ENCODE measurements around the gene COL23A1.

Gene COL23A1

DNA sequence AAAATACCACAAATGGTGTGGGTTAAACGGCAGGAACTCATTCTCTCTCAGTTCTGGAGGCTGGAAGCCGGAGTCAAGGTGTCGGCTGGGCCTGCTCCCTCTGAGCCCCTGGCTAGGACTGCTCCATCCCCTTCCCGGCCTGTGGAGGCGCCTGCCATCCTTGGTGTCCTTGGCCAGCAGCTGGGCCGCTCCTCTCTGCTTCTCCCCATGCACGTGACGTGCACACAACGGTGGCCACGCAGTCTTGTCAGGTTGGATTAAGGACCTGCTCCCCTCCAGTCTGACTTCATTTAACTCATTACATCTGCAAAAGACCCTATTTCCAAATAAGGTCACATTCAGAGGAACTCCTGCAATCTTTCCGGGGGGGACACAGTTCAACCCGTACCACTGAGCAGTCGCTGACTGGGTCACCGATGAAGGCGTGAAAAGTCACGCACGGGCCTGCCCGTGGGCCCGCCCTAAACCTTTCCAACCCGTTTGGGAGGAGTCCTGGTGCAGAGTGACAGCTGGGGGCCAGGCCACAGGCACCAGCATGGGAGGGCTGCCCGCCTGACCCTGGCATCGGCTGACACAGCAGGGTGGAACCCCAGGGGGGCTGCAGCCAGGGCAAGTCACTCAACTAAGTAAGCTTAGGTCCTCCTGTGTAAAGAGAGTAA, 135.2 kb downstream of the COL23A1 start:
- no peak for DNase-seq

DNA sequence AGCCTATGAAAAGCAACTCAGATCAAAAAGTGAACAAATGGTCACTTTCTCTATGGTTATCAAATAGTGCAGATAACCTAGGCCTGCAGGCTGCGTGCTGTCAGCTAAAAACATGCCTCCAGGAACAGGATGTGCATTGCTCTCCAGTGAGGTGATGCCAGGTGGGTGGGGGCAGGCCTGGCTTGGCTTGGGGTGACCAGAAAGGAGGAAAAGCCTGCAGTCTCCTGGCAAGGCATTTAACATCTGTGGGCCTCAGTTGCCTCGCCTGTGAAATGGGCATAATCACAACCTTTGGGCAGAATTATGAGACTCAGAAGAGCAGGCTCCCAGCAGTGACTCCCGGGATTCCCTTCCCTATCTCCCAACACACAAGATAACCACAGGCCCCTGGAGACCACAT, 135.9 kb downstream of the COL23A1 start:
- no peak for DNase-seq

GRCh38 chr5:178453224-178453623, 137.0 kb downstream of the COL23A1 start:
- no peak for DNase-seq

GRCh38 chr5:178450121-178451028, 139.8 kb downstream of the COL23A1 start:
- DNase-seq = no peak

- no peak for DNase-seq
These were observed 140.8 kb downstream of the COL23A1 start for GRCh38 chr5:178449163-178450070.

GRCh38 chr5:178445534-178445933, 144.7 kb downstream of the COL23A1 start:
- DNase-seq = no peak

DNA sequence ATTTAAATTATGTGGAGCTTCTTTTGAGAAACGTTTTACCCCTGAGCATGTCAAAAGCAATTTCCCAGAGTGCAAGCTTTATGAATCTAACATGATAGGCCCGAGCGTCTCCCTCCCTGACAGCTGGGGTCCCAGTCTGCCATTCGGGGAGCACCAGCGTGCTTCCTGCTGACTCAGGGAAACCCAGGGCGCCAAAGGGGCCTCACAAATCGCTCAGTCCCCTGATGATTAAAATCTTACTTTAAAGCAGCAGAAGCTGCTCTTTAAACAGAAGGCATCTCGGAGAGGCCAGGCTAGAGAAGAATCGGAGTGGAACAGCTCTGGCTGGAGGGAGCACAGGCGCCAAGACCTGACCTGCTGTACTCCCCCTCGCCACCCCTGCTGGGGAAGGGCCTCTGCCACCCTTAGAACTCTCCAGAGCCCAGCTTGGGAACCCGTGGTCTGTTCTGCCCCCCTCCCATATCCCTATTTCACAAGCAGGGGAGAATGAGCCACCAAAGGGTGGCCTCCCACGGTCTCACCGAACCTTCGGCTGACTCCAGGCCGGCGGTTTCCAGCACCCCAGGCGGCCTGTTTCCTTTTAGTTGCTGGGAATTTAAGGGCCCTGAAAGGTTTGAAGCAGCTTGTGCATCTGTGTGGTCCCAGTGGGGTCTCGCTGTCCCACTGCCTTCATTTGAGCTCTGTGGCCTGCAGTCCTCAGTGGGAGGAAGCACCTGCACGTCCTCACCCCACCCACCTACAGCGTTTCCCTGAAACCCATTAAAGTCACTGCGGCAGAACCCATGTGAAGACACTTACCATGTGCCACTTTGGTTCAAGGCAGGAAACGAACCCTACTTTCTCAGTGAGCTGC, 147.6 kb downstream of the COL23A1 start:
- DNase-seq = no peak

GRCh38 chr5:178441486-178442270, 148.5 kb downstream of the COL23A1 start:
- DNase-seq = no peak

- DNase-seq = no peak
These were observed 150.0 kb downstream of the COL23A1 start for GRCh38 chr5:178440181-178440580.

DNA sequence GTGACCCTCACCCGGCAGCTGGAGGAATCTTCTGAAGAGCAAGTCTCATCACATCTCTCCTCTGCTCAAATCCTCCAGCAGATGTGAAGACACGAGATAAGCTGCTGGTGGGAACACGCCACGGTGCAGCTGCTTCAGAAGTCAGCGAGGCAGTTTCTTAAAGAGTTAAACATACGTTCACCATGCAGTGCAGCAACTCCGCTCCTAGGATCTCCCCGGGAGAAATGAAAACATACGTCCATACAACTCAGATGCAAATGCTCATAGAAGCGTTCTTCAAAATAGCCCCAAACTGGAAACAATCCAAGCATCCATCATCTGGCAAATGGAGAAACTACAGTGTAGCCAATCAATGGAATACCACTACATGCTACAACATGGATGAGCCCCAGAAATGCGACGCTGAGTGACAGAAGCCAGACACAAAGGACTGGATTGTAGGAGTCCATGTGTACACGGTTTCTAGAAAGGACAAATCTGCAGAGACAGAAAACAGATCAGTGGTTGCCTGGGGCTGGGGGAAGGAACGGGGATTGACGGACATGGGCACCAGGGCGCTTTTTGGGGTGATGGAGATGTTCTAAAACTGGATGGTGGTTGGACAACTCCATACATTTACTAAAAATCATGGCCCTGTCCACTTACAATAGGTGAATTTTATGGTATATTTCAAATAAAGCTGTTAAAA, 150.6 kb downstream of the COL23A1 start:
- no peak for DNase-seq

- no peak for DNase-seq
These were observed 151.4 kb downstream of the COL23A1 start for GRCh38 chr5:178438796-178439195.

GRCh38 chr5:178437386-178438075, 152.7 kb downstream of the COL23A1 start:
- DNase-seq = no peak

GRCh38 chr5:178436326-178436940, 153.8 kb downstream of the COL23A1 start:
- no peak for DNase-seq

DNA sequence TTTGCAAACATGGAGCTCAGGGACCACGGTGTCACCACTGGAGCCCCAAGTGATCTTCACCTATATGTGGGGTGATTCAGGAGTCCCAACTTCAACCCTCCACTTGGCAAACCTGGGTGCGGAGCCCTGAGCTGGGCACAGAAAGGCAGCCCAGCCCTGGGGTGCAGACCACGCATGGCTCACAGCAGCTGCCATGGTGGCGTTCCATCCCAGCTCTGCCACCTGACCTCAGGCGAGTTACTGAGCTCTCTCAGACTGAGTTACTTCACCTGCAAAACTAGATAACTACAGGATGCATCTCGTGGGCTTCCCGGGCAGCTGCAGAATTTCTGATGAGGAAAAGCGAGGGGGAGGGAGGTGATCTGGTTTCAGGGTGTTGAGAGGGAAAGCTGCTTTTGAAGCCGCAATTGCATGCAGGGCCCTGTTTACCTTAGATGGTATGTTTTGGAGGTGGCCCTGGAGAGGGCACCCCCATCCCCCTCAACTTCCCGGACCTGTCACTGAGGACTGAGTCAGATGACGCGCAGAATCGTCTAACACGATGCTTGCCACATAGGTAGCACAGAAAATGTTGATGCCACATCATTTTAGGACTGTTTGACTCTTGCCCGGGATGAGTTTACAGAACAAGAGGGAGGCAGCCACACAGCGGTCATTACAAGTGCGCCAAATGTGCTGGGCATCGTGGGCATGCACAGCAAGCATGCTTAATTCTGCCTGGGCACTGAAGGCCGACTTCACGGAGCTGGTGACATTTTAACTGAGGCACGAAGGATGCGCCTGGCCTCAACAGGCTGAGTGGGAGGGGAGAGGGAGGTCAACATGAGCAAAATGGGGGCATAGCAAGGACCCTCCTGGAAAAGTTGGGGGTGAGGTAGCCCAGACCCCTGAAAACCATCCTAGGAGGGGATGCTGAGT, 154.6 kb downstream of the COL23A1 start:
- no peak for DNase-seq

- no peak for DNase-seq
These were observed 155.3 kb downstream of the COL23A1 start for GRCh38 chr5:178434851-178435250.

GRCh38 chr5:178434016-178434761, 156.0 kb downstream of the COL23A1 start:
- no peak for DNase-seq

DNA sequence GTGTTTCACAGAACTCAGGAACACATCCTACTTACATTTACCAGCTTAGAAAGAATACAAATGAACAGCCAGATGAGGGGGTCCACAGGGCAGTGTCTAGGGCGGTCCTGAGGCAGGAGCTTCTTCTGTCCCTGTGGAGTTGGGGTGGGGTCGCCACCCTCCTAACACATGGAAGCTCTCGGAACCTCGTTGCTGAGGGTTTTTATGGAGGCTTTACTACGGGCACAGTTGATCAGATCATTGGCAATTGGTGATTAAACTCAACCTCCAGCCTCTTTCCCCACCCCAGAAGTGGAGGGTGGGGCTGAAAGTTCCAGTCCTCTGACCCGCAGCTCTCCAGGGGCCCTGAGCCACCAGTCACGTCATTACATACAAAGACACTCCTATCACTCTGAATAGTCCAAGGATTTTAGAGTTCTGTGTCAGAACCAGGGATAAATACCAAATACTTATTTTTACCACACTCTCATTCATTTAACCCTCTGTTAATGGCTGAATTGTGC, 156.9 kb downstream of the COL23A1 start:
- no peak for DNase-seq

Measured in activated CD4-positive, alpha-beta T cell treated with anti-CD3 and anti-CD28 coated beads, Interleukin-10, Interleukin-2, amounts not matched to agents 100 ng/mL and 50 ng/mL, durations not matched to agents 16 hours and 8 hours (primary cell).